Osteocyte (in vitro differentiated cells): ENCODE data around the gene DAAM1. TPM values are rescaled to one million over a fixed set of nuclear protein-coding genes. Genes with fewer than 3 reads are reported as not detected.
A peak's percentile ranks its signal among the peaks of the same experiment; 100 is the strongest.

Source experiments
- DNase-seq: peaks from one replicate; pipeline ENCODE4 v3.0.0; 2021; ENCODE audit warnings: mixed read lengths; ENCODE audit not compliant: unreplicated experiment; ENCODE audit errors: extremely low spot score
- H3K27ac Mint-ChIP-seq: one replicate; pipeline ENCODE4 v1.8.0; 2021; ENCODE audit warnings: mild to moderate bottlenecking, mixed read lengths; ENCODE audit not compliant: unreplicated experiment
- H3K27me3 Mint-ChIP-seq: one replicate; pipeline ENCODE4 v1.8.0; 2021; ENCODE audit warnings: mixed read lengths; ENCODE audit not compliant: unreplicated experiment
- H3K36me3 Mint-ChIP-seq: one replicate; pipeline ENCODE4 v1.8.0; 2021; ENCODE audit warnings: mixed read lengths; ENCODE audit not compliant: unreplicated experiment
- H3K4me1 Mint-ChIP-seq: one replicate; pipeline ENCODE4 v1.8.0; 2021; ENCODE audit warnings: mixed read lengths; ENCODE audit not compliant: unreplicated experiment
- H3K4me3 Mint-ChIP-seq: one replicate; pipeline ENCODE4 v1.8.0; 2021; ENCODE audit warnings: mild to moderate bottlenecking, moderate library complexity, mixed read lengths; ENCODE audit not compliant: unreplicated experiment
- H3K9me3 Mint-ChIP-seq: one replicate; pipeline ENCODE4 v1.8.0; 2021; ENCODE audit warnings: mixed read lengths; ENCODE audit not compliant: unreplicated experiment
- total RNA-seq: library from RNA; stranded (reverse); gene quantifications from 2 replicates; pipeline ENCODE4 v1.2.1, GENCODE V29; 2021
- TF ChIP-seq, protein P1 (sequence below): fragments of 200-600 bp; sonication (generic); IDR thresholded peaks from 2 replicates; pipeline ENCODE4 v1.5.0; 2021; ENCODE audit warnings: antibody characterized with exemption, mild to moderate bottlenecking, moderate library complexity

DAAM1 gene
- total RNA-seq, 1 donor from 2014 or later: 22.8 TPM

DNA sequence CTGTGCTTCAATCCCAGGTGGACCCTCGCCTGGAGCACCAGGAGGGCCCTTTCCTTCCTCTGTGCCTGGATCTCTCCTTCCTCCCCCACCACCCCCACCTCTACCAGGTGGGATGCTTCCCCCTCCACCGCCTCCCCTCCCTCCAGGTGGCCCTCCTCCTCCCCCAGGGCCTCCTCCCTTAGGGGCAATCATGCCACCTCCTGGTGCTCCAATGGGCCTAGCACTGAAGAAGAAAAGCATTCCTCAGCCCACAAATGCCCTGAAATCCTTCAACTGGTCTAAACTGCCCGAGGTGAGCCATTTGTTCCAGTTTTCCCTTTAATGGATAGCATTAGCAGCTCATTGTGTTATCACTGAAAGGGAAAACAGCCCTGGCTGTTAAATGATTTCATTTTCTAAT, 142.8 kb downstream of the DAAM1 start:
- TF ChIP-seq, protein P1, sequence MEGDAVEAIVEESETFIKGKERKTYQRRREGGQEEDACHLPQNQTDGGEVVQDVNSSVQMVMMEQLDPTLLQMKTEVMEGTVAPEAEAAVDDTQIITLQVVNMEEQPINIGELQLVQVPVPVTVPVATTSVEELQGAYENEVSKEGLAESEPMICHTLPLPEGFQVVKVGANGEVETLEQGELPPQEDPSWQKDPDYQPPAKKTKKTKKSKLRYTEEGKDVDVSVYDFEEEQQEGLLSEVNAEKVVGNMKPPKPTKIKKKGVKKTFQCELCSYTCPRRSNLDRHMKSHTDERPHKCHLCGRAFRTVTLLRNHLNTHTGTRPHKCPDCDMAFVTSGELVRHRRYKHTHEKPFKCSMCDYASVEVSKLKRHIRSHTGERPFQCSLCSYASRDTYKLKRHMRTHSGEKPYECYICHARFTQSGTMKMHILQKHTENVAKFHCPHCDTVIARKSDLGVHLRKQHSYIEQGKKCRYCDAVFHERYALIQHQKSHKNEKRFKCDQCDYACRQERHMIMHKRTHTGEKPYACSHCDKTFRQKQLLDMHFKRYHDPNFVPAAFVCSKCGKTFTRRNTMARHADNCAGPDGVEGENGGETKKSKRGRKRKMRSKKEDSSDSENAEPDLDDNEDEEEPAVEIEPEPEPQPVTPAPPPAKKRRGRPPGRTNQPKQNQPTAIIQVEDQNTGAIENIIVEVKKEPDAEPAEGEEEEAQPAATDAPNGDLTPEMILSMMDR: no peak
- H3K9me3 Mint-ChIP-seq: no peaks in the 10 kb centered on the region
- no peak overlapping the region for H3K27ac Mint-ChIP-seq
- no peaks in the 10 kb centered on the region for H3K27me3 Mint-ChIP-seq
- DNase-seq: no peak
- H3K4me1 Mint-ChIP-seq: peaks cover 15% of the 10 kb centered on the region
- peaks cover 18% of the 10 kb centered on the region for H3K36me3 Mint-ChIP-seq
- H3K4me3 Mint-ChIP-seq: no peak overlapping the region

DNA sequence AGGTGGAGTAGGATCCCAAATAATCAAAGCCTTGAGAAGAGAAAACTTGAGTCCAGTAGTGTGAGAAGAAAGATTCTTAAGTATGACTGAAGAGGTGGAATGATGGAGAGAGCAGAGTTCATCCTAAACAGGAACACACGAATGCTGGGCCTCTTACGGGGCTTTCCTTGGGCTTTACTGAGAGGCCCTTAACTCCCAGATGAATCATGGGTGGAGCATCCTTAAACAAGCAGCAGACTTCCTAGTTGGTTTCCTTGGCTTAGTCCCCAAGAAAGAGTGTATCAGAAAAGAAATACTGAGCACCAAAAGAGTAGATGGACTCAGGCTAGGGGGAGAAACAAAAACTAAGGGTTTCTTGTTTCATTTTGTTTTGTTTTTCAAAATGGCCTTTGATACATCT, 144.3 kb downstream of the DAAM1 start:
- peak overlapping the region; percentile 82 for H3K27ac Mint-ChIP-seq
- H3K4me3 Mint-ChIP-seq: no peak overlapping the region
- TF ChIP-seq, protein P1: no peak
- peaks cover 20% of the 10 kb centered on the region for H3K36me3 Mint-ChIP-seq
- H3K9me3 Mint-ChIP-seq: no peaks in the 10 kb centered on the region
- no peak for DNase-seq
- H3K4me1 Mint-ChIP-seq: peaks cover 15% of the 10 kb centered on the region
- H3K27me3 Mint-ChIP-seq: no peaks in the 10 kb centered on the region

DNA sequence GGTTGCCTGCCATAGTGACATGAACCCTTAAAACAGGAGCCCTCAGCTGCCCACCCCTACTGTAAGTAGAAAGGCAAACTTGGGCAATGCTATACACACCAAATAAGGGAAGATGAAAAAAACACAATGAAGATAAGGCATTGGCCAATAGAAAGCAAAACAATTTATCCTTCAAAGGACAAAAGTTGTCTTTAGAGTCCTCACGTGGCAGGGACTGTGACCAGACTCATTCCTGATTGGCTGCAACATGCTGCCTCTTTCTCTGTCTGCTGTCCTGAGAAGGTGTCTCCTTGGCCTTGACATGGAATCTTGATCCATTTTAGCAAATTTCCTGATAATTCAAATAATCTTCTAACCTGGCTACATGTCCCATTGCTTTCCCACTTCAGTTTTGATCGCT, 144.8 kb downstream of the DAAM1 start:
- peak overlapping the region; percentile 82 for H3K27ac Mint-ChIP-seq
- H3K4me1 Mint-ChIP-seq: peaks cover 15% of the 10 kb centered on the region
- H3K36me3 Mint-ChIP-seq: peaks cover 18% of the 10 kb centered on the region
- H3K27me3 Mint-ChIP-seq: no peaks in the 10 kb centered on the region
- no peak overlapping the region for H3K4me3 Mint-ChIP-seq
- TF ChIP-seq, protein P1: no peak
- H3K9me3 Mint-ChIP-seq: no peaks in the 10 kb centered on the region
- no peak for DNase-seq

DNA sequence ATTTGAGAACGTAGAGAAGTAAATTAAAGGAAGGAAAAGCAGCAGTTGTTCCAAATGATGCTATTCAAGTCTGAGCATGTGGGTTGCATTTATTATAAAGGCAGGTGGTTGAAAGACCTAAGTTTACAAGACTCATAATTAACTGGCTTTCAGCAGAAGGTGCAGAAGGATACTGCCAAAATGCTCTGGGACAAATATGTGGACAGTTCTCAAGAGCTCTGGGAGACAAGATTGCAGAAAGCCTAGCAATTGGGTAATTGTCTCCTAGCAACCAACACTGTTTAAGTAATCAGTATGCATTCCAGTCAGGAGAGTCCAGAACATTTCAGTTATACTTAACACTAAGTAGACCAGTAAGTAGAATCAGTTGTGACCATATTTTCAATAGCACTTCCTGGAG, 145.2 kb downstream of the DAAM1 start:
- Mint-ChIP-seq H3K4me1 (peaks cover 15% of the 10 kb centered on the region), H3K4me3 (no peak overlapping the region), H3K27me3 (no peaks in the 10 kb centered on the region), H3K27ac (peak overlapping the region; percentile 82), H3K36me3 (peaks cover 18% of the 10 kb centered on the region), H3K9me3 (no peaks in the 10 kb centered on the region)
- TF ChIP-seq, protein P1: no peak
- DNase-seq: no peak

DNA sequence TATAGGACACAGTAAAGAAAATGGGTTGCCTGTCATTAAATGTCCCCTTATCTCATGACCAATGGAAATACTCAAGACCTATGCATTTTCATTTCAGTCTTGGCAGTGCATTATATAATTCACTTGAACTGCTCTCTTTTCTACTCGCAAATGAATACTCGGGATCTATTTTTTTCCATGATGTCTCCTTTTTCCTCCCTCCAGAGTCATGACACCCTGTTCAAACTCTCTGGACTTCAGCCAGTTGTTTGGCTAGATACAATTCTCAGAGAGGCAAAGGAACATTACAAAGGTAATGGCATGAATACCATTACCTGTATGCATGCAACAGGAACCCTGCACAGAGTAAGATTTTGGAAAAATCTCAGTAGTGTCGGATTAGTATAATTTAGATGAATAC, 145.8 kb downstream of the DAAM1 start:
- TF ChIP-seq, protein P1: no peak
- peaks cover 14% of the 10 kb centered on the region for H3K36me3 Mint-ChIP-seq
- DNase-seq: no peak
- H3K9me3 Mint-ChIP-seq: no peaks in the 10 kb centered on the region
- H3K27me3 Mint-ChIP-seq: no peaks in the 10 kb centered on the region
- H3K27ac Mint-ChIP-seq: peak overlapping the region; percentile 32
- peaks cover 15% of the 10 kb centered on the region for H3K4me1 Mint-ChIP-seq
- no peak overlapping the region for H3K4me3 Mint-ChIP-seq
